Measurements from ENCODE around the gene ZNF33B.

The ZNF33B gene

GRCh38 chr10:42618424-42618823 lies 19.9 kb downstream of the ZNF33B start:
- H3K27ac ChIP-seq (ENCODE audit: low read length): no peak overlapping the region
- no peak for DNase-seq
- peaks cover 7% of the 10 kb centered on the region; the same call in 1 of the 2 replicates for H3K36me3 ChIP-seq (replicated peaks; ENCODE audit: insufficient read depth, low read length)
- H4K20me1 ChIP-seq (ENCODE audit: insufficient read depth, low read length): no peaks in the 10 kb centered on the region
- no peaks in the 10 kb centered on the region for H3K27me3 ChIP-seq (replicated peaks; ENCODE audit: insufficient read depth, low read length)
- no peak overlapping the region for H3K4me2 ChIP-seq (ENCODE audit: low read depth, low read length)
- no peaks in the 10 kb centered on the region for H3K4me1 ChIP-seq (ENCODE audit: low read length)
- H3K9me3 ChIP-seq (replicated peaks; ENCODE audit: insufficient read depth, low read length): no peaks in the 10 kb centered on the region
- no peaks in the 10 kb centered on the region for H3K9me2 ChIP-seq (replicated peaks; ENCODE audit: insufficient read depth, low read length)
- H3F3A ChIP-seq (ENCODE audit: insufficient read depth, low read length): no peaks in the 10 kb centered on the region
- H3K9ac ChIP-seq (ENCODE audit: low read length): no peak overlapping the region
- no peak overlapping the region for H3K4me3 ChIP-seq (ENCODE audit: low read length)
- H2AFZ ChIP-seq (ENCODE audit: low read length): no peak overlapping the region
- no peak for TF ChIP-seq EZH2phosphoT487 (IDR thresholded peaks at IDR 0.05; ENCODE audit: low read length)
- TF ChIP-seq CTCF (IDR thresholded peaks at IDR 0.05; ENCODE audit: low read length): no peak
- no peak for TF ChIP-seq EZH2 (optimal IDR thresholded peaks at IDR 0.05; ENCODE audit: low read depth, low read length)
- H3K79me2 ChIP-seq (ENCODE audit: low read length): peaks cover 4% of the 10 kb centered on the region; the same call in 1 of the 2 replicates

- DNase-seq: no peak
- Histone ChIP-seq H3K27me3 (replicated peaks; ENCODE audit: insufficient read depth, low read length) (no peaks in the 10 kb centered on the region), H3K9me2 (replicated peaks; ENCODE audit: insufficient read depth, low read length) (no peaks in the 10 kb centered on the region), H4K20me1 (ENCODE audit: insufficient read depth, low read length) (no peaks in the 10 kb centered on the region), H3K4me1 (ENCODE audit: low read length) (no peaks in the 10 kb centered on the region), H3K27ac (ENCODE audit: low read length) (no peak overlapping the region), H3F3A (ENCODE audit: insufficient read depth, low read length) (no peaks in the 10 kb centered on the region), H3K4me3 (ENCODE audit: low read length) (no peak overlapping the region), H3K9ac (ENCODE audit: low read length) (no peak overlapping the region), H3K79me2 (ENCODE audit: low read length) (no peaks in the 10 kb centered on the region), H3K4me2 (ENCODE audit: low read depth, low read length) (no peak overlapping the region), H3K36me3 (replicated peaks; ENCODE audit: insufficient read depth, low read length) (peaks cover 7% of the 10 kb centered on the region; the same call in 1 of the 2 replicates), H3K9me3 (replicated peaks; ENCODE audit: insufficient read depth, low read length) (no peaks in the 10 kb centered on the region), H2AFZ (ENCODE audit: low read length) (no peak overlapping the region)
- TF ChIP-seq EZH2phosphoT487 (IDR thresholded peaks at IDR 0.05; ENCODE audit: low read length): no peak
- TF ChIP-seq CTCF (IDR thresholded peaks at IDR 0.05; ENCODE audit: low read length): no peak
- TF ChIP-seq EZH2 (optimal IDR thresholded peaks at IDR 0.05; ENCODE audit: low read depth, low read length): no peak
Observed at GRCh38 chr10:42615419-42615818, 23.0 kb downstream of the ZNF33B start.

GRCh38 chr10:42609872-42610271 lies 28.5 kb downstream of the ZNF33B start:
- Histone ChIP-seq H4K20me1 (ENCODE audit: insufficient read depth, low read length) (no peaks in the 10 kb centered on the region), H3K9me2 (replicated peaks; ENCODE audit: insufficient read depth, low read length) (no peaks in the 10 kb centered on the region), H3K4me1 (ENCODE audit: low read length) (no peaks in the 10 kb centered on the region), H3K27ac (ENCODE audit: low read length) (no peak overlapping the region), H3K4me3 (ENCODE audit: low read length) (no peak overlapping the region), H3K36me3 (replicated peaks; ENCODE audit: insufficient read depth, low read length) (no peaks in the 10 kb centered on the region; the same call in 1 of the 2 replicates), H3F3A (ENCODE audit: insufficient read depth, low read length) (no peaks in the 10 kb centered on the region), H3K27me3 (replicated peaks; ENCODE audit: insufficient read depth, low read length) (no peaks in the 10 kb centered on the region), H3K4me2 (ENCODE audit: low read depth, low read length) (no peak overlapping the region), H3K9me3 (replicated peaks; ENCODE audit: insufficient read depth, low read length) (no peaks in the 10 kb centered on the region), H2AFZ (ENCODE audit: low read length) (no peak overlapping the region), H3K79me2 (ENCODE audit: low read length) (no peaks in the 10 kb centered on the region), H3K9ac (ENCODE audit: low read length) (no peak overlapping the region)
- TF ChIP-seq EZH2phosphoT487 (IDR thresholded peaks at IDR 0.05; ENCODE audit: low read length): no peak
- TF ChIP-seq CTCF (IDR thresholded peaks at IDR 0.05; ENCODE audit: low read length): no peak
- no peak for TF ChIP-seq EZH2 (optimal IDR thresholded peaks at IDR 0.05; ENCODE audit: low read depth, low read length)
- DNase-seq: no peak
